A549 treated with dexamethasone at 1 μM for 4 hours (cell line): ENCODE measurements around the gene C16orf74. TPM values are rescaled to one million over a fixed set of nuclear protein-coding genes. Genes with fewer than 3 reads are reported as not detected.

Source experiments
- total RNA-seq: library from RNA; stranded (reverse); fragments of 200-300 nt; extraction: Qiagen RNA extraction; gene quantifications from 5 replicates; pipeline ENCODE4 v1.2.3, GENCODE V29; 2022

C16orf74 gene
- 11.6 to 14.9 TPM (median 13.1 TPM) in 5 replicates for total RNA-seq

GRCh38 chr16:85750827-85751697 is at the start of gene C16orf74:
C16orf74 (minus strand) TSS chr16:85751096; CDS start chr16:85735217, 15,879 bp downstream.

GRCh38 chr16:85799497-85800320 is 48.8 kb upstream of the C16orf74 start, which contains the start of the genes COX4I1 and EMC8:
COX4I1 (plus strand) TSS chr16:85799695; CDS start chr16:85801206, 1,511 bp downstream.
EMC8 (minus strand) TSS chr16:85799544; CDS start chr16:85799295, 249 bp downstream.

GRCh38 chr16:85688586-85689284 is 62.2 kb downstream of the C16orf74 start, which contains the start of gene GINS2:
GINS2 (minus strand) TSS chr16:85688954; CDS start chr16:85688898, 56 bp downstream.

Other genes starting within 250 kb of the C16orf74 start
- 18.7 to 28.4 TPM (median 24.2 TPM) in 5 replicates for gene GSE1, start 137.8 kb downstream of the C16orf74 start, total RNA-seq
- 27.4 to 33.6 TPM (median 30.0 TPM) in 5 replicates for gene GINS2, start 62.1 kb downstream of the C16orf74 start, total RNA-seq
- 54.8 to 72.0 TPM (median 67.6 TPM) in 5 replicates for gene EMC8, start 48.4 kb upstream of the C16orf74 start, total RNA-seq
- 718 to 780 TPM (median 754 TPM) in 5 replicates for gene COX4I1, start 48.6 kb upstream of the C16orf74 start, total RNA-seq
- 0.41 to 0.74 TPM (median 0.47 TPM) in 5 replicates for gene IRF8, start 148.1 kb upstream of the C16orf74 start, total RNA-seq